ENCODE data around the gene CDK14. TPM values are rescaled to one million over a fixed set of nuclear protein-coding genes. Genes with fewer than 3 reads are reported as not detected.
"Not testable (repeated sequence)": the region's sequence is repeated elsewhere in the genome, so short reads cannot be mapped to it uniquely, and the experiment has no call there.

The CDK14 gene
- total and polyA plus RNA-seq, 10 of the 15 experiments (the other 5 are each of a cell fraction or from before 2014, with no cell fraction given) = 6.5 to 61.3 (median 24.2) TPM

- H3K27me3 ChIP-seq (replicated peaks in 1 of 2; ENCODE audit: control insufficient read depth in 2 of 2, insufficient read depth in 2 of 2, low read length in 1 of 2); FAIRE-seq; H3K9me3 ChIP-seq (replicated peaks; ENCODE audit: control insufficient read depth, insufficient read depth, low read length); DNase-seq (ENCODE audit: low read depth, low spot score); H3K79me2 ChIP-seq (ENCODE audit: control insufficient read depth, insufficient read depth, low read length); in situ Hi-C loops (cut with MboI); H3K4me3 ChIP-seq; H2AFZ ChIP-seq (ENCODE audit: control insufficient read depth, low read depth, low read length); H3K36me3 ChIP-seq (ENCODE audit: control insufficient read depth in 2 of 2, insufficient read depth in 2 of 2, low read length in 1 of 2); H3K27ac ChIP-seq (ENCODE audit: control insufficient read depth, insufficient read depth); BruUV-seq (replicated peaks); RAD21 ChIA-PET (ENCODE audit: unreplicated experiment); H3K9ac ChIP-seq (ENCODE audit: control insufficient read depth, insufficient read depth, low read length); H4K20me1 ChIP-seq (ENCODE audit: control insufficient read depth, insufficient read depth); intact Hi-C loops (cut with micrococcal nuclease; ENCODE audit: unreplicated experiment): not testable (repeated sequence)
- WGBS (ENCODE audit: insufficient coverage, insufficient replicate concordance, low lambda C conversion rate, missing lambda C conversion rate) = 0% methylated on average over 9 of the region's 9 CpGs
- H3K4me1 ChIP-seq (ENCODE audit: control insufficient read depth, insufficient read depth, low read length) = peaks cover 11% of the 10 kb centered on the region
- ChIA-PET CTCF (interaction anchor here (0.7 to 4.3 kb wide), 9 partner anchors 8 to 407 kb away, joined by 3 to 26 read pairs (median 5); no protein-coding TSS in a partner anchor), POLR2A (interaction anchor here (0.7 kb wide), 1 partner anchor 33 kb away, joined by 5 read pairs; no protein-coding TSS in a partner anchor), SMC1A (ENCODE audit: uncharacterized antibody, unreplicated experiment) (interaction anchor here (0.8 to 2.7 kb wide), 9 partner anchors 9 to 173 kb away, joined by 3 to 18 read pairs (median 3); no protein-coding TSS in a partner anchor)
- peak; percentile 94 for ATAC-seq
- H3K4me2 ChIP-seq (ENCODE audit: control insufficient read depth, insufficient read depth) = peak overlapping the region; percentile 2; the same call in 1 of the 2 replicates
- peak; percentile 70 to 91; a peak in 3 of 4 replicates for TF ChIP-seq BHLHE40 (IDR thresholded peaks at IDR 0.05; ENCODE audit: borderline replicate concordance in 1 of 2, low read depth in 2 of 2, low read length in 1 of 2)
These were observed 161.4 kb downstream of the CDK14 start for GRCh38 chr7:90757565-90757950.

- FAIRE-seq = no peak
- H3K36me3 ChIP-seq (ENCODE audit: control insufficient read depth in 2 of 2, insufficient read depth in 2 of 2, low read length in 1 of 2) = no peaks in the 10 kb centered on the region
- ChIA-PET SMC1A (ENCODE audit: uncharacterized antibody, unreplicated experiment) (interaction anchor here (0.7 to 2.4 kb wide), 7 partner anchors 9 to 407 kb away, joined by 3 to 13 read pairs (median 5); no protein-coding TSS in a partner anchor), POLR2A (interaction anchor here (0.5 to 1.8 kb wide), 2 partner anchors 10 to 170 kb away, joined by 3 to 6 read pairs; no protein-coding TSS in a partner anchor), CTCF (interaction anchor here (0.6 to 4.3 kb wide), 10 partner anchors 9 to 275 kb away, joined by 3 to 26 read pairs (median 4); no protein-coding TSS in a partner anchor), RAD21 (ENCODE audit: unreplicated experiment) (interaction anchor here (0.7 kb wide), 1 partner anchor 10 kb away, joined by 3 read pairs; no protein-coding TSS in a partner anchor)
- no peak overlapping the region for H3K4me2 ChIP-seq (ENCODE audit: control insufficient read depth, insufficient read depth)
- in situ Hi-C loops (cut with MboI) = no loop called here
- H3K79me2 ChIP-seq (ENCODE audit: control insufficient read depth, insufficient read depth, low read length) = no peaks in the 10 kb centered on the region
- TF ChIP-seq SIN3A (IDR thresholded peaks at IDR 0.05; ENCODE audit: low read depth, low read length) (no peak), SUPT20H (IDR thresholded peaks at IDR 0.05; ENCODE audit: borderline replicate concordance, control insufficient read depth, low read depth, low read length) (no peak), CREB1 (IDR thresholded peaks at IDR 0.05; ENCODE audit: low read depth) (no peak), GATAD2B (conservative IDR thresholded peaks at IDR 0.05; ENCODE audit: low read depth) (no peak), BACH1 (IDR thresholded peaks at IDR 0.05; ENCODE audit: borderline replicate concordance) (no peak), FOXK2 (IDR thresholded peaks at IDR 0.05) (no peak), POLR2AphosphoS2 (IDR thresholded peaks at IDR 0.05; ENCODE audit: low read depth, low read length) (no peak)
- TF ChIP-seq, protein P1, sequence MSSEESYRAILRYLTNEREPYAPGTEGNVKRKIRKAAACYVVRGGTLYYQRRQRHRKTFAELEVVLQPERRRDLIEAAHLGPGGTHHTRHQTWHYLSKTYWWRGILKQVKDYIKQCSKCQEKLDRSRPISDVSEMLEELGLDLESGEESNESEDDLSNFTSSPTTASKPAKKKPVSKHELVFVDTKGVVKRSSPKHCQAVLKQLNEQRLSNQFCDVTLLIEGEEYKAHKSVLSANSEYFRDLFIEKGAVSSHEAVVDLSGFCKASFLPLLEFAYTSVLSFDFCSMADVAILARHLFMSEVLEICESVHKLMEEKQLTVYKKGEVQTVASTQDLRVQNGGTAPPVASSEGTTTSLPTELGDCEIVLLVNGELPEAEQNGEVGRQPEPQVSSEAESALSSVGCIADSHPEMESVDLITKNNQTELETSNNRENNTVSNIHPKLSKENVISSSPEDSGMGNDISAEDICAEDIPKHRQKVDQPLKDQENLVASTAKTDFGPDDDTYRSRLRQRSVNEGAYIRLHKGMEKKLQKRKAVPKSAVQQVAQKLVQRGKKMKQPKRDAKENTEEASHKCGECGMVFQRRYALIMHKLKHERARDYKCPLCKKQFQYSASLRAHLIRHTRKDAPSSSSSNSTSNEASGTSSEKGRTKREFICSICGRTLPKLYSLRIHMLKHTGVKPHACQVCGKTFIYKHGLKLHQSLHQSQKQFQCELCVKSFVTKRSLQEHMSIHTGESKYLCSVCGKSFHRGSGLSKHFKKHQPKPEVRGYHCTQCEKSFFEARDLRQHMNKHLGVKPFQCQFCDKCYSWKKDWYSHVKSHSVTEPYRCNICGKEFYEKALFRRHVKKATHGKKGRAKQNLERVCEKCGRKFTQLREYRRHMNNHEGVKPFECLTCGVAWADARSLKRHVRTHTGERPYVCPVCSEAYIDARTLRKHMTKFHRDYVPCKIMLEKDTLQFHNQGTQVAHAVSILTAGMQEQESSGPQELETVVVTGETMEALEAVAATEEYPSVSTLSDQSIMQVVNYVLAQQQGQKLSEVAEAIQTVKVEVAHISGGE (CRISPR knock-in tag; IDR thresholded peaks at IDR 0.05) = no peak
- no peaks in the 10 kb centered on the region for H3K27me3 ChIP-seq (replicated peaks in 1 of 2; ENCODE audit: control insufficient read depth in 2 of 2, insufficient read depth in 2 of 2, low read length in 1 of 2)
- DNase-seq (ENCODE audit: low read depth, low spot score) = no peak
- no peaks in the 10 kb centered on the region; the same call in 2 of the 3 replicates for H3K9me3 ChIP-seq (replicated peaks; ENCODE audit: control insufficient read depth, insufficient read depth, low read length)
- no TSS peak for BruUV-seq (replicated peaks)
- H4K20me1 ChIP-seq (ENCODE audit: control insufficient read depth, insufficient read depth) = no peaks in the 10 kb centered on the region
- peaks cover 11% of the 10 kb centered on the region for H3K4me1 ChIP-seq (ENCODE audit: control insufficient read depth, insufficient read depth, low read length)
- H3K27ac ChIP-seq (ENCODE audit: control insufficient read depth, insufficient read depth) = no peak overlapping the region
- H2AFZ ChIP-seq (ENCODE audit: control insufficient read depth, low read depth, low read length) = no peak overlapping the region
- intact Hi-C loops (cut with micrococcal nuclease; ENCODE audit: unreplicated experiment) = no loop called here
- WGBS (ENCODE audit: insufficient coverage, insufficient replicate concordance, low lambda C conversion rate, missing lambda C conversion rate) = 89% methylated on average over 4 of the region's 6 CpGs
- ATAC-seq = no peak
- no peak overlapping the region for H3K4me3 ChIP-seq
- no peak overlapping the region for H3K9ac ChIP-seq (ENCODE audit: control insufficient read depth, insufficient read depth, low read length)
These were observed 162.9 kb downstream of the CDK14 start for GRCh38 chr7:90758933-90759562.

Data from GM12878 (cell line).